ENCODE measurements around the gene NEU1.

- TF ChIP-seq CTCF (conservative IDR thresholded peaks at IDR 0.05; ENCODE audit: low read length): no peak
- no peak for TF ChIP-seq EZH2phosphoT487 (IDR thresholded peaks at IDR 0.05; ENCODE audit: borderline replicate concordance, low read depth, low read length)
Observed at GRCh38 chr6:31836047-31836473, 26.6 kb downstream of the NEU1 start.

All from OCI-LY7 (cell line).